ENCODE measurements around the gene PRC1. TPM values are rescaled to one million over a fixed set of nuclear protein-coding genes. Genes with fewer than 3 reads are reported as not detected.
A peak's percentile ranks its signal among the peaks of the same experiment; 100 is the strongest.

Gene PRC1
- total and polyA plus RNA-seq, 3 donors from 2014 or later: 74.3 to 111 (median 104) TPM

GRCh38 chr15:90955624-90956273 is 38.6 kb downstream of the PRC1 start:
- H3K9me3 ChIP-seq: no peaks in the 10 kb centered on the region
- WGBS, 2 donors: 39 to 63% methylated on average over 20 of the region's 20 CpGs
- H3K4me1 ChIP-seq: peaks cover 19% of the 10 kb centered on the region
- peak overlapping the region in 1 of 2 donors; percentile 76 for H3K4me3 ChIP-seq
- intact Hi-C loops (cut with DNase I; ENCODE audit: low total_unique reads): no loop called here
- no peak overlapping the region for H3K27ac ChIP-seq
- no peak for DNase-seq
- H3K27me3 ChIP-seq: no peaks in the 10 kb centered on the region
- TF ChIP-seq CTCF (IDR thresholded peaks at IDR 0.05): no peak
- TF ChIP-seq POLR2A (IDR thresholded peaks at IDR 0.05): no peak
- no peaks in the 10 kb centered on the region for H3K36me3 ChIP-seq (ENCODE audit: low read depth, missing control alignments)

- Histone ChIP-seq H3K9me3 (no peaks in the 10 kb centered on the region), H3K4me3 (peak within 1 kb of the TSS; percentile 55 to 76), H3K27ac (peak within 1 kb of the TSS; percentile 57), H3K36me3 (ENCODE audit: low read depth, missing control alignments) (no peaks in the 10 kb centered on the region), H3K4me1 (peaks cover 19% of the 10 kb centered on the region), H3K27me3 (no peaks in the 10 kb centered on the region)
- peak; percentile 97 for DNase-seq
- intact Hi-C loops (cut with DNase I; ENCODE audit: low total_unique reads): no loop called here
- 2 to 3% methylated on average over 40 to 62 of the region's 69 CpGs for WGBS, 2 donors
- TF ChIP-seq CTCF (IDR thresholded peaks at IDR 0.05): no peak
- no peak for TF ChIP-seq POLR2A (IDR thresholded peaks at IDR 0.05)
Measured at GRCh38 chr15:90954712-90955623, 39.4 kb downstream of the PRC1 start, which contains the start of gene RCCD1. TSS of gene RCCD1 (plus strand) at chr15:90954884. CDS start at chr15:90956735, 1,851 bp downstream.

- H3K27ac ChIP-seq: peak overlapping the region in 1 of 2 donors; percentile 57
- H3K4me3 ChIP-seq: peak overlapping the region; percentile 55 to 76
- no peak for DNase-seq
- no peaks in the 10 kb centered on the region for H3K9me3 ChIP-seq
- no peaks in the 10 kb centered on the region for H3K27me3 ChIP-seq
- intact Hi-C loops (cut with DNase I; ENCODE audit: low total_unique reads): no loop called here
- WGBS, 2 donors: 55 to 57% methylated on average over 16 of the region's 16 CpGs
- H3K36me3 ChIP-seq (ENCODE audit: low read depth, missing control alignments): no peaks in the 10 kb centered on the region
- peaks cover 19% of the 10 kb centered on the region for H3K4me1 ChIP-seq
- TF ChIP-seq POLR2A (IDR thresholded peaks at IDR 0.05): no peak
- no peak for TF ChIP-seq CTCF (IDR thresholded peaks at IDR 0.05)
Measured at GRCh38 chr15:90953947-90954711, 40.2 kb downstream of the PRC1 start.

GRCh38 chr15:90952901-90953677 is 41.2 kb downstream of the PRC1 start:
- Histone ChIP-seq H3K4me3 (no peak overlapping the region), H3K4me1 (peaks cover 19% of the 10 kb centered on the region), H3K9me3 (no peaks in the 10 kb centered on the region), H3K27ac (no peak overlapping the region), H3K36me3 (ENCODE audit: low read depth, missing control alignments) (no peaks in the 10 kb centered on the region), H3K27me3 (no peaks in the 10 kb centered on the region)
- 90 to 94% methylated on average over 12 to 14 of the region's 14 CpGs for WGBS, 2 donors
- intact Hi-C loops (cut with DNase I; ENCODE audit: low total_unique reads): no loop called here
- TF ChIP-seq POLR2A (IDR thresholded peaks at IDR 0.05) (no peak), CTCF (IDR thresholded peaks at IDR 0.05) (no peak)
- DNase-seq: no peak

All from testis (tissue), 3 donors.